Femur (tissue), 1 donor: ENCODE measurements around the gene TLCD1.

Source experiments
- DNase-seq: peaks from one replicate; pipeline ENCODE4 v3.0.0-alpha.2; 2017

TLCD1 gene

GRCh38 chr17:28712032-28712704 is 13.9 kb downstream of the TLCD1 start:
- peak; percentile 70 for DNase-seq

GRCh38 chr17:28711723-28712031 is 14.4 kb downstream of the TLCD1 start, which contains the start of gene PROCA1:
Gene PROCA1, minus strand, starts transcription at chr17:28711888. Its CDS starts 228 bp downstream, at chr17:28711660.
- DNase-seq = no peak

- peak; percentile 97 for DNase-seq
Observed at GRCh38 chr17:28710861-28711722, 14.9 kb downstream of the TLCD1 start.

DNA sequence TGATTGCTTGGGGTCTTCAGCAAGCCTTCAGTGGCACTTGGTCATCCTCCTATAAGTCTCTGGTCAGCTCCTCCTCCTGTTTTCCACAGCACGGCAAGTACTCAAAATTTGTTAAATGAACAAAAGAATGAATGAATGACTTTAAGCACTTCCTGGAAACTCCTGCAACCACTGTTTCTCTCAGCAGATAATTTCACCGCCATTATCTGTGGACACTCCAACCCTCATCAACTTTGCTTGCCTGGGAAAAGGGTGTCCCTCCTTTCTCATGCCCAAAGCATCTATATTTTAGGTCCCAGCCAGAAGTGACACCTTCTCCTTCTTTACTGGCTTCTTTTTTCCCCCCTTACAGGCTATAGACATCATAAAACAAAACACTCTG is 18.7 kb downstream of the TLCD1 start:
- no peak for DNase-seq

GRCh38 chr17:28706471-28707338 is 19.3 kb downstream of the TLCD1 start:
- no peak for DNase-seq

DNA sequence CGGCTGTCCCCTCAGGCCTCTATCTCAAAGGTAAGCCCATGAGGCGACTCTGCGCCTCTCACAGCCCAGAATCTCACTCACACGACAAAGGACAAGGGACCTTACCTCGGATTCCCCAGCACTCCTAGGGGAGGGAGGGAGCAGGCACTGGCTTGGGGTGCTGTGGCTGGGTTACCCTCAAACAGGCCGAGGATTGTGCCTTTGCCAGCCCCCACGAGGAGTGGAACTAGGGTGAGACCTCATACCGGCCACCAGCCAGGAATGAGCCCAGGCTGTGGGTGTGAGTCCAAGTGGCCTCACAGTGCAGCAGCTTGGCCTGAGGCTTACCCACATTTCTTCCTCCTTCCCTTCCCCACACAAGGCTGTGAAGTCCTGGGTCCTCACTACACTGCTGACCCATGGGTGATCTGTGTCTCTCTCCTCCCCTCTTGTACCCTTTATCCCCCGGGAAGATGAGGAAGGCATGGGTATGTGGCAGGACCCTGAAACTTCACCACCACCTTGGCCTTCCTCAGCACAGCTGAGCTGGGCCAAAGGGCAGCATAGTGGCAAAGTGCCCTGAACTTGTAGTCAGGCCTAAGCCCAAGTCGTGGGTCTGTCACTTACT is 20.2 kb downstream of the TLCD1 start:
- no peak for DNase-seq

DNA sequence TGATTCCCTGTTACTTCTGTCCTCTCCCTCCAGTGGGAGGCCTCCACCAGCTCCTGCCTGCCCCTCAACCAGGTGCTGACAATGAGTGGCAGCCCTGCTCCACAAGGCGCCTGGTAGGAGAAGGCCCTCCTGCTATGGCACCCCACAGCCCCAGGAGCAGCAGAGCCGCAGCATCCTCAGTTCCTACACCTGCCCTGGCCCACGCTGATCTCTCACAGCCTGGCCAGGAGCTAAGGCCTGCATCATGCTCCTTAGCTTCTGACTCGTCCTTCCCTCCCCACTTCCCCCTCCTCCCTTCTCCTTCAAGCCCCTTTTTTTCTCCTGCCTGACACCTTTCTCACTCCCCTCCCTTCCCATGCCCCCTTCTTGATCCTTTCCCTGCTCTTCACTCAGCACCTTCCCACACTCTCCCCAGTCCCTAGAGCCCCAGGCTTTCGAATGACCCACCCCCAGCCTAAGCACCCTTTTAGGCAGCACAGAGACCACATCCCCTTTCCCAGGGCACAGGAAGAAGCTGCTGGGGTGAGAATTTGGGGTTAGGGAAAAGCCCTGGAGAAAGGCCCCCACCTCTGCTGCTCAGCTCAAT is 20.9 kb downstream of the TLCD1 start:
- no peak for DNase-seq

DNA sequence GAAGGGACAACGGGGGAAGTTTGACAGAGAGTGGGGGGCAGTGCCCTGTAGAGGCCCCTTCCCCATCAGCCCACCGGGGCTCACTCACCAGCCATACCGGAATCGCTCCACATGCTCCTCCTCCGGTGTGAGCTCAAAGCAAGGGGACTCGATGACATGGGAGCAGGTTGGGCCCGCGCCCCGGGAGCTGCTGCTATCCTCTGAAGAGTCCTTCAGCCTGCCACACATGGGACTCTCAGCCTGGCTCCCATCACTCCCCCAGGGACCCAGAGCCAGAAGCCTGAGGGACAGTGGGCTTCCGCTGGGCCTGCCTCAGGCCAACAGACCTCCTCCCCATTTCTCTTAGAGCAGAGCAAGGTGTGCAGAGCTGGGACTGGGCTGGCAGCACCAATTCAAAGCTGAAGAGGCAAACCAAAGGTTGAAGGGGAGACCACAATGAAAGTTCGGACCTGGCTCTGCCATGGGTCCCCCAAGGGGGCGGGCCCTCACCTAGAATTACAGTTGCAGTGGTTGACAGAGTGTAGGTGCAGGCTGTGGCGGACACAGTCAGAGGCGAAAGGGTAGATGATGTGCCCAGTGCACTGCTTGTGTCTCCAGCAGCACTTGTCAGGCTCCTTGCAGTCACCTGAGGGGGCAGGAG is 21.7 kb downstream of the TLCD1 start:
- DNase-seq = no peak

- no peak for DNase-seq
Observed at GRCh38 chr17:28703552-28704218, 22.3 kb downstream of the TLCD1 start.

DNA sequence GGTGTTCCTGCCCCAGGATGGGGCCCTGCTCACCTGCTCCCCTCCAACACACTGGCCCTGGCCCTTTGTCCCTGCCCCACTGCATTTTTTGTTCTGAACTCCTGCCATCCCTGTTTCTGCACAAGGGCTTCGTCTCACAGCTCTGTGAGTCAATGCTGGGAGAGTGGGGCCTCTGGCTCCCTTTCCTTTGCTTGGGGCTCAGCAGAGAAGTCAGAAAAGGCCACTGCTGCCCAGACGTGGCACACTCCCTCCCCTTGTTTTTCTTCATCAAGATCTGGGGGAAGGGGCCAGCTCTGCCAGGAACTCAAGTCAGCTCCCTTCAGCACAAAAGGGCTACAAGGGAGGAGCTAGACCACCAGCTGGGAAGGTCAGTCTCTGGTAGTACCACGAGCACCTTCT is 23.3 kb downstream of the TLCD1 start:
- no peak for DNase-seq

- no peak for DNase-seq
Observed at GRCh38 chr17:28702026-28702751, 23.8 kb downstream of the TLCD1 start.

- DNase-seq = no peak
Observed at GRCh38 chr17:28700830-28701492, 25.1 kb downstream of the TLCD1 start.

- no peak for DNase-seq
Observed at GRCh38 chr17:28700278-28700677, 25.8 kb downstream of the TLCD1 start.

DNA sequence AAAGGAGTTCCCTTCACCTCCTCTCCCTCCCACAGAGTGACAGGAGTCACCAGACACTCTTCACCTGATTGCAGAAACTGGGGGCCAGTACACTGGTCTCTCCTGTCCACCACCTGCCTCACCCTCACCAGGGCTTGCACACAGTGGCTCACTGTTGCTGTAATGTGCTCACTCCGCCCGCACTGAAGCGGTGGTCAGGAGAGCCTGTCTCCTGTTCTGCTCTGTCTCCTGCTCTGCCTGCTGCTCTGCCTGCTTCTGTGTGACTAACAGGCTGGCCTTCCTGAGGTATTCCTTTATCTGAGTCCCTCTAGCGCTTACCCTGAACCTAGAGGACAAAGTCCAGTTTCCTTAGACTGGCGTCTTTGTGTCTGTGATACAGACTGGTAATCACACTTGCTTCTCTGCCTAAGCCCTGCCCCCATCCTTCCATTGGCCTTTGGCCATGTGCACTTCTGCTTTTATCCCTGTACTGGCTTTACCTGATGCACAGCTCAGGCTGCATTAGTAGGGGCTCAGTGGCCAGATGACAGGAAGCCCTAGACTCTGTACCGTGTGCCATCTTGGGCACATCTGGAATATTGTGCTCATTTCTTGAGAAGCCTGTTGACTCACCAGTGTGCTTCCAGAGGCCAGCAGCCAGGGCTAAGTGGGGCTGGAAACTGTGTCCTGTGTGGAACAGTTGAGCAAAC is 27.6 kb downstream of the TLCD1 start:
- no peak for DNase-seq

DNA sequence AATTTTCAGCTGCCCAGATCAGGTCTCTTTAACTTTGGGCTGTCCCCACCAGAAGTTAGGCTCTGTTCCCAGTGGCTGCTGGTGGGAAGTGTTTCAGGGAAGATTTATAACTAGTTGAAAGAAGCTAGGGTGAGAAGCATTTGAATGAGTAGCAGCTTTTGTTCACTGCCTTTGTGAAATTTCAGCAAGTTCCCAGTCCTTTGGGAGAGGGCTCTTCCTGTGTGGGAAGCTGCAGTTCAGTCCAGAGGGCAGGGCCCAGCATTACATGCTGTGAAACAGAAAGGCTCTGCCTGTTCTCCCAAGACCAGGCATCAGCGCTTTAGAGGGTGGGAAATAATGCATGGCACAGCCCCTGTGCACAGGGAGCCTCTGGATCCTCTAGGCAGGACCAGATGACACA is 32.2 kb downstream of the TLCD1 start:
- no peak for DNase-seq

GRCh38 chr17:28689011-28689410 is 37.0 kb downstream of the TLCD1 start:
- DNase-seq = no peak

DNA sequence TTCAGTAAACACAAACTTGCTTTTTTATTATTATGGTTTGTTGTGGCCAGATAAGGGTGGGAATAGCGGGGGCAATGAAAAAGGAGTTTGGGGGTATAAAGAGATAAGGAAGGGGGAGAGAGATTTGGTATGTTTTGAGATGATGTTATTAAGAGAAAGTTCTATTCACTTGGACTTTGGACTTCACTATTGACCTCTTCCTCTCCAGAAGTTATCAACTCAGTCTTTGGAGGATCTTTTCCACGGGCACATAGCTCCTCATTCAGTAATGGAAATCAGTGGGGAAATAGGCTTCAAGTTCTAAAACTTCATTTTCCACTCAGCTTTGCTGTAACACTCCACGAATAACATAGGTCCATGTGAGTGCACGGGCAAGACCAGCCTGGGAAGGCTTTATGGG is 37.6 kb downstream of the TLCD1 start:
- DNase-seq = no peak

DNA sequence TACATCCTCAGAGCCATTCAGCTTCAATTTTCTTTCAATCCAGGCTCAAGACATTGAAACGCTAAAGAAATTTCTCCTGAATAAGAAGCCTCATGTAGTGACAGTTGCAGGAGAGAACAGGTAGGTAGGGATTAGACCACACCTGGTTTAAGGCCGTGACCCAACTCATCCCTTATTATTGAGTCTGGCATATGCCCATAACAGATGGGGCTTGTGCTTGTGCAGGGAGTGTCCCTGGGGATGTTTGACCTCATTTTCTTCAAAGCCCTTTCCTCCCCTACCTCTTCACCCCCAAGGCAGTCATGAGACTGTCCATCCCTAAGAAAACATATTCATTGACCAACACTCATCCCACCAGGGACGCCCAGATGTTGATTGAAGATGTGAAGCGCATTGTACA is 39.7 kb downstream of the TLCD1 start:
- no peak for DNase-seq

DNA sequence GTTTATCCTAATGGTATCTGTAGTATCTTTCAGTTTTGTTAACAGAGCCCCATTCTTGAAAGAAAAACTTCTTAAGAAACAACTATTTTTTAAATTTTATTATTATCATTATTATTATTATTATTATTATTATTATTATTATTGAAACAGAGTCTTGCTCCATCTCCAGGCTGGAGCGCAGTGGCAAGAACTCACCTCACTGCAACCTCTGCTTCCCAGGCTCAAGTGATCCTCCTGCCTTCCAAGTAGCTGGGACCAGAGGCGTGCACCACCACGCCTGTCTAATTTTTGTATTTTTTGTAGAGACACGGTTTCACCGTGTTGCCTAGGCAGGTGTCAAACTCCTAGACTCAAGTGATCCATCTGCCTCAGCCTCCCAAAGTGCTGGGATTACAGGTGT is 40.7 kb downstream of the TLCD1 start:
- DNase-seq = no peak

DNA sequence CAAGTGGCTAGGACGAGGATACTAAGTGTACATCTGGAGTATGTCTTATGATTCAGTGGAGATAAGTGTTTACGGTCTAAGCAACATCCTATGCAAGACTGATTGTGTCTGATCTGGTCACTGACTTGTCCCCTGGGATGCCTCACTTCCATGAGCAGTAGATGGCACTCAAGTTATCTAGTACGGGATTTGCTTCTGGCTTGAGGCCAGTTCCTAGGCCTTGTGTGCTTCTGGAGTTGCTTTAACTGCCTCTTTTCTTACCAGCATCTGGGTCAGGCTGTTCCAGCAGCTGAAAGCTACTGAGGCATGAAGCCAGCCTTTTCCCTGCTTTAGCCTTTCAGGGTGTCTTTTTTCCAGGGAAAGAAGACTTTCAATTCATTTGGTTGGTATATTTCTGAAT is 41.1 kb downstream of the TLCD1 start:
- DNase-seq = peak; percentile 35
